ENCODE results near the gene ELMOD2. TPM values are rescaled to one million over a fixed set of nuclear protein-coding genes. Genes with fewer than 3 reads are reported as not detected.
A peak's percentile ranks its signal among the peaks of the same experiment; 100 is the strongest.

The ELMOD2 gene
- total RNA-seq (10 to 100 TPM; 19.8 to 47.5 TPM), polyA plus RNA-seq (10 to 100 TPM in 1 of 2 donors, 1 to 10 TPM in 1; 7.5 to 11.3 TPM)
- long read RNA-seq, donor 1, full-length matches to known transcripts: 13 of 13 reads
- long read RNA-seq, donor 1, partial matches to known transcripts: 0 of 13 reads
- long read RNA-seq, donor 1, other reads (novel, unspliced or antisense): 0 of 13 reads
- long read RNA-seq, donor 2, full-length matches to known transcripts: 9 of 9 reads
- long read RNA-seq, donor 2, partial matches to known transcripts: 0 of 9 reads
- long read RNA-seq, donor 2, other reads (novel, unspliced or antisense): 0 of 9 reads
- long read RNA-seq, donor 3, full-length matches to known transcripts: 3 of 3 reads
- long read RNA-seq, donor 3, partial matches to known transcripts: 0 of 3 reads
- long read RNA-seq, donor 3, other reads (novel, unspliced or antisense): 0 of 3 reads
- long read RNA-seq, donor 4, full-length matches to known transcripts: 2 of 2 reads
- long read RNA-seq, donor 4, partial matches to known transcripts: 0 of 2 reads
- long read RNA-seq, donor 4, other reads (novel, unspliced or antisense): 0 of 2 reads
- long read RNA-seq, donor 5, full-length matches to known transcripts: 11 of 11 reads
- long read RNA-seq, donor 5, partial matches to known transcripts: 0 of 11 reads
- long read RNA-seq, donor 5, other reads (novel, unspliced or antisense): 0 of 11 reads

- DNase-seq (peak; percentile 98 to 99 (median 99)), ATAC-seq (ENCODE audit: insufficient read depth, low FRiP score) (peak; percentile 99)
- H3K9me3 ChIP-seq (ENCODE audit: control insufficient read depth in 4 of 4, insufficient read depth in 3 of 4, low read length in 3 of 4): no peaks in the 10 kb centered on the region
- peak within 1 kb of the TSS in 1 of 2 donors; percentile 76 for H3K9ac ChIP-seq (ENCODE audit: insufficient read depth in 1 of 2, low read length in 2 of 2)
- H3K36me3 ChIP-seq (ENCODE audit: control insufficient read depth in 4 of 4, insufficient read depth in 4 of 4, low read length in 4 of 4): peaks cover 0 to 7% (median 5%) of the 10 kb centered on the region in 4 donors
- 0 to 1% methylated on average over 67 to 77 of the region's 77 CpGs for WGBS, 2 donors
- H3K27ac ChIP-seq (ENCODE audit: low read depth in 1 of 2, low read length in 1 of 2): peak within 1 kb of the TSS; percentile 91 to 93
- peak within 1 kb of the TSS; percentile 84 for H3K4me3 ChIP-seq
- H3K27me3 ChIP-seq (ENCODE audit: control insufficient read depth in 3 of 3, insufficient read depth in 3 of 3, low read length in 2 of 3): no peaks in the 10 kb centered on the region
- peak; percentile 80 for TF ChIP-seq CTCF (IDR thresholded peaks at IDR 0.05; ENCODE audit: control extremely low read depth, extremely low read depth)
- H3K4me1 ChIP-seq (ENCODE audit: control insufficient read depth in 5 of 5, insufficient read depth in 5 of 5, low read length in 5 of 5): peaks cover 0 to 19% (median 2%) of the 10 kb centered on the region in 5 donors
These were observed at the start of gene ELMOD2 for GRCh38 chr4:140523857-140524742. ELMOD2 (plus strand) TSS chr4:140524168; CDS start chr4:140525429, 1,261 bp downstream.

- no peaks in the 10 kb centered on the region for H3K27me3 ChIP-seq (ENCODE audit: control insufficient read depth in 3 of 3, insufficient read depth in 3 of 3, low read length in 2 of 3)
- 88 to 96% methylated on average over 4 of the region's 4 CpGs for WGBS, 2 donors
- no peak overlapping the region for H3K27ac ChIP-seq (ENCODE audit: low read depth in 1 of 2, low read length in 1 of 2)
- no peak for TF ChIP-seq CTCF (IDR thresholded peaks at IDR 0.05; ENCODE audit: control extremely low read depth, extremely low read depth)
- no peaks in the 10 kb centered on the region for H3K4me1 ChIP-seq (ENCODE audit: control insufficient read depth in 5 of 5, insufficient read depth in 5 of 5, low read length in 5 of 5)
- ATAC-seq (ENCODE audit: insufficient read depth, low FRiP score) (no peak), DNase-seq (no peak)
- no peaks in the 10 kb centered on the region for H3K36me3 ChIP-seq (ENCODE audit: control insufficient read depth in 4 of 4, insufficient read depth in 4 of 4, low read length in 4 of 4)
- H3K9me3 ChIP-seq (ENCODE audit: control insufficient read depth in 4 of 4, insufficient read depth in 3 of 4, low read length in 3 of 4): peaks cover 0 to 4% (median 0%) of the 10 kb centered on the region in 4 donors
- no peak overlapping the region for H3K9ac ChIP-seq (ENCODE audit: insufficient read depth in 1 of 2, low read length in 2 of 2)
- H3K4me3 ChIP-seq: no peak overlapping the region
These were observed 40.5 kb upstream of the ELMOD2 start for GRCh38 chr4:140483445-140483844.

- Histone ChIP-seq H3K36me3 (ENCODE audit: control insufficient read depth in 4 of 4, insufficient read depth in 4 of 4, low read length in 4 of 4) (no peaks in the 10 kb centered on the region), H3K4me3 (no peak overlapping the region), H3K27ac (ENCODE audit: low read depth in 1 of 2, low read length in 1 of 2) (no peak overlapping the region), H3K4me1 (ENCODE audit: control insufficient read depth in 5 of 5, insufficient read depth in 5 of 5, low read length in 5 of 5) (no peaks in the 10 kb centered on the region), H3K27me3 (ENCODE audit: control insufficient read depth in 3 of 3, insufficient read depth in 3 of 3, low read length in 2 of 3) (no peaks in the 10 kb centered on the region), H3K9me3 (ENCODE audit: control insufficient read depth in 4 of 4, insufficient read depth in 3 of 4, low read length in 3 of 4) (peaks cover 0 to 4% (median 0%) of the 10 kb centered on the region in 4 donors), H3K9ac (ENCODE audit: insufficient read depth in 1 of 2, low read length in 2 of 2) (no peak overlapping the region)
- no peak for TF ChIP-seq CTCF (IDR thresholded peaks at IDR 0.05; ENCODE audit: control extremely low read depth, extremely low read depth)
- 55 to 59% methylated on average over 1 of the region's 1 CpG for WGBS, 2 donors
- DNase-seq (no peak), ATAC-seq (ENCODE audit: insufficient read depth, low FRiP score) (no peak)
These were observed 38.0 kb upstream of the ELMOD2 start for GRCh38 chr4:140485939-140486338.
